Mesendoderm (in vitro differentiated cells): ENCODE measurements around the gene XXYLT1.
A peak's percentile ranks its signal among the peaks of the same experiment; 100 is the strongest.

Experiments used
- DNase-seq: peaks from one replicate; pipeline ENCODE4 v3.0.0; 2013
- H2AK5ac ChIP-seq: 2 replicates; pipeline ENCODE4 v1.6.1; 2013; ENCODE audit warnings: low read length, inconsistent platforms
- H2BK120ac ChIP-seq: 2 replicates; pipeline ENCODE4 v1.6.1; 2013; ENCODE audit warnings: low read depth, mild to moderate bottlenecking, low read length, moderate library complexity, mixed read lengths
- H2BK15ac ChIP-seq: replicated peaks from 2 replicates; pipeline ENCODE4 v1.6.1; 2013; ENCODE audit warnings: low read depth, mild to moderate bottlenecking, moderate library complexity
- H2BK5ac ChIP-seq: 2 replicates; pipeline ENCODE4 v1.6.1; 2013; ENCODE audit warnings: low read length, inconsistent platforms
- H3K18ac ChIP-seq: 2 replicates; pipeline ENCODE4 v1.6.1; 2013; ENCODE audit warnings: mild to moderate bottlenecking, low read length, mixed read lengths
- H3K23ac ChIP-seq: one replicate; pipeline ENCODE4 v1.6.1; 2013; ENCODE audit warnings: low read length
- H3K27ac ChIP-seq: 2 replicates; pipeline ENCODE4 v1.5.1; 2013; ENCODE audit warnings: low read depth, mild to moderate bottlenecking, inconsistent platforms, low read length, moderate library complexity
- H3K27me3 ChIP-seq: 2 replicates; pipeline ENCODE4 v1.6.1; 2013; ENCODE audit warnings: low read length, control low read depth, mild to moderate bottlenecking, inconsistent platforms; ENCODE audit not compliant: insufficient read depth, poor library complexity
- H3K36me3 ChIP-seq: 2 replicates; pipeline ENCODE4 v1.6.1; 2013; ENCODE audit warnings: low read length, inconsistent platforms; ENCODE audit not compliant: control insufficient read depth, insufficient read depth
- H3K4ac ChIP-seq: one replicate; pipeline ENCODE4 v1.6.1; 2013; ENCODE audit warnings: low read depth, mild to moderate bottlenecking, low read length, moderate library complexity
- H3K4me1 ChIP-seq: 2 replicates; pipeline ENCODE4 v1.6.1; 2013; ENCODE audit warnings: low read depth, low read length, inconsistent platforms; ENCODE audit not compliant: control insufficient read depth
- H3K4me2 ChIP-seq: 2 replicates; pipeline ENCODE4 v1.6.1; 2013; ENCODE audit warnings: low read length
- H3K4me3 ChIP-seq: 2 replicates; pipeline ENCODE4 v1.5.1; 2013; ENCODE audit warnings: mild to moderate bottlenecking, low read length
- H3K56ac ChIP-seq: one replicate; pipeline ENCODE4 v1.6.1; 2013; ENCODE audit warnings: low read length
- H3K79me1 ChIP-seq: 2 replicates; pipeline ENCODE4 v1.6.1; 2013; ENCODE audit warnings: low read length, inconsistent platforms
- H3K79me2 ChIP-seq: 2 replicates; pipeline ENCODE4 v1.6.1; 2013; ENCODE audit warnings: mild to moderate bottlenecking, low read length; ENCODE audit not compliant: control insufficient read depth, insufficient read depth
- H3K9ac ChIP-seq: 2 replicates; pipeline ENCODE4 v1.6.1; 2013; ENCODE audit warnings: low read length, inconsistent platforms
- H4K5ac ChIP-seq: one replicate; pipeline ENCODE4 v1.6.1; 2013; ENCODE audit warnings: low read length
- H4K8ac ChIP-seq: one replicate; pipeline ENCODE4 v1.6.1; 2013; ENCODE audit warnings: low read depth, mild to moderate bottlenecking, control low read depth, low read length, moderate library complexity
- WGBS: extraction: QIAGEN DNeasy Blood & Tissue Kit; methylation state at CpG from one replicate; pipeline ENCODE4 v1.1.7; 2013; ENCODE audit warnings: low lambda C conversion rate, missing lambda C conversion rate; ENCODE audit not compliant: insufficient coverage; ENCODE audit errors: extremely low coverage; 5-methylcytosine and 5-hydroxymethylcytosine counted together

Gene XXYLT1

DNA sequence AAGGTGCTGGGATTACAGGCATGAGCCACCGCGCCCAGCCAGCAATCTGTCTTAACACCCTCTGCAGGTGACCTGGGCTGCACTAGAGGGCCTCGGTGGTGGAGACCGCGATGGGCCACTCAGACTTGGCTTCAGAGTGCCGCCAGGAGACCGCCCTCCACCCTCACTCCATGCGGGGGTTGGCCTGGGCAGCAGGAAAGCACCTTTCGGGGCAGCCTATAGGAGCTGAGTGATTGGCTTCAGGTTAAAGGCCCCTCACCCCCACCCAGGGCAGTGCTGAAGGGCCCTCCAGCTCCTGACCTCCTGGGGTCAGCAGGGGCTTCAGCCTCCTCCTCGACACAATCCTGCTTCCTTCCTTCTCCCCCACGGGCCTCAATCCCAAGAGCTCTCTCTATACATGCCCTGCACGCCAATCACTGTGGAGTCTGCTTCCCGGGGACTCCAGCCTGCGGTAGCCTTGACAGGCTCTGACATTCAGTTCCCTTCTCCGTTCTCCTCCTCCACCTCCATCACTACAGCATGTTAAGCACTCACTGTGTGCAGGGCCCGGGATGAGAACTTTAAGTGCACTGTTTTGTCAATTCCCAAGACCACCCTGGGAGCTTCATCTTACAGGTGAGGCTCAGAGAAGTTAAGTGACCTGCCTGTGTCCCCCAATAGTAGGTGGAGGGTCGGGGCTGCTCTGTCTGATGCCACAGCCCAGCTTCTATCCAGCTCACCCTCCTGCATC, 225.3 kb downstream of the XXYLT1 start:
- Histone ChIP-seq H3K9ac (no peak overlapping the region), H3K79me1 (no peaks in the 10 kb centered on the region), H3K36me3 (no peaks in the 10 kb centered on the region), H2BK5ac (no peak overlapping the region), H3K79me2 (no peaks in the 10 kb centered on the region), H3K4ac (no peak overlapping the region), H3K18ac (no peak overlapping the region), H3K4me3 (no peak overlapping the region), H2BK120ac (no peak overlapping the region), H3K27ac (no peak overlapping the region), H3K4me1 (peaks cover 2% of the 10 kb centered on the region), H4K8ac (no peak overlapping the region), H3K23ac (no peak overlapping the region), H3K27me3 (no peaks in the 10 kb centered on the region), H4K5ac (no peak overlapping the region), H2BK15ac (no peak overlapping the region), H3K56ac (no peak overlapping the region), H3K4me2 (no peak overlapping the region), H2AK5ac (no peak overlapping the region)
- WGBS, result no CpG with 5 or more reads among the region's 17 CpGs
- DNase-seq, result no peak

DNA sequence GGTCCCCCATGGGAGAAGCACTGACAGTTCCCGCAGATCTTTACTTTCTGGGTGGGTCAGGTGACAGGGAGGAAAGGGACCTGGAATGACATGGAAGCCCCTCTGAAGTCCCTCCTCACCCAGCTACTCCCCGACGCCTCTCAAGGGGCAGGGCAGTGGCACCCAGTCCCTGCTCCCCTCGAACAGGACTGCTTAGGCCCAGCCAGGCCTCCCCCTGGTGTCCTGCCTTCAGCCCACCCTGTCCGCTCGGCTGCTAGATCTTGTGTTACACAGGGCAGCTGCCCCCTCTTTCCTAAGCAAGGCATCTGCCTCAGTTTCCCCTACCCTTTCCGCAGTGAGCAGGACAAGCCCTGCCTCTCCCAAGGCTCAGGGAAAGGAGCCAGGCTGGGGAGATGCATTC, 226.5 kb downstream of the XXYLT1 start:
- Histone ChIP-seq H3K79me1 (no peaks in the 10 kb centered on the region), H2BK120ac (no peak overlapping the region), H3K27me3 (no peaks in the 10 kb centered on the region), H3K4me1 (peaks cover 2% of the 10 kb centered on the region), H3K36me3 (no peaks in the 10 kb centered on the region), H2BK15ac (no peak overlapping the region), H3K4me2 (no peak overlapping the region), H4K5ac (no peak overlapping the region), H3K56ac (peak overlapping the region; percentile 31), H3K18ac (no peak overlapping the region), H3K23ac (no peak overlapping the region), H3K4ac (no peak overlapping the region), H3K9ac (no peak overlapping the region), H3K4me3 (no peak overlapping the region), H3K79me2 (no peaks in the 10 kb centered on the region), H3K27ac (no peak overlapping the region), H2AK5ac (no peak overlapping the region), H2BK5ac (no peak overlapping the region), H4K8ac (no peak overlapping the region)
- DNase-seq, result no peak
- WGBS, result no CpG with 5 or more reads among the region's 7 CpGs

DNA sequence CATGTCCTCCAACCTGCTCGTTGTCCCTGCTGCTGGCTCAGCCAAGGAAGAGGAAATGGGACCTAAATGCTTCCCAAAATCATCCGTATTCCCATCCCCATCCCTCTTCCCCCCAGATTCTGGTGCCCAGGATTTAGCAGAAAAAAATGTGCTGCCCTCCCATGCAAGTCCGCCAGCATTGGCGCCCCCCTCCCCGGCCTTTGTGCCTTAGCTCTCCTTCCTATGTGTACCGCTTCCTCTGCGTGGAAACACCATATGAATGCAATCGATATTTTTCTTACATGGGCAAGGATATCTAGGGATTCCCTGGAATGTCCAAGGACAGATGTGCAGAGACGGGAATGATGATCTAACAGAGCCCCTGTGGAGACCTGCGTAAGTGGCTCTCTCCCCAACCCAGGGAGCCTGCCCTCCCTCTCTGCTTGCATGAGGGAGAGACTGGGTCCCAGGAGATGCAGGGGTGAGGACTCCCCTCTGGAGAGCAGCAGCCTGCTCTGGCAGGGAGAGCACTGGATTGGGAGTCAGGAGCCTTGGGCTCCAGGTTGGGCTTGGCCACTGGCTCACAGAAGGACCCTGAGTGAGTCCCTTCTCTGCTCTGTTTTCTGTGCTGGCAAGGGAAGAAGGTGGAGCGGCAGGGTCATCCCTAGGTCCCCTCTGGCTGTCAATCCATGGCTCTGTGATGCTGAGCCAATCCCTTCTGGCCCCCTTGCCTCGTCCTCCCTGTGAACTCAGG, 227.2 kb downstream of the XXYLT1 start:
- no peak overlapping the region for H4K8ac ChIP-seq
- WGBS, result no CpG with 5 or more reads among the region's 12 CpGs
- no peaks in the 10 kb centered on the region for H3K27me3 ChIP-seq
- no peak overlapping the region for H4K5ac ChIP-seq
- H3K18ac ChIP-seq, result no peak overlapping the region
- peaks cover 2% of the 10 kb centered on the region for H3K4me1 ChIP-seq
- H3K23ac ChIP-seq, result no peak overlapping the region
- H3K4me2 ChIP-seq, result no peak overlapping the region
- H3K56ac ChIP-seq, result no peak overlapping the region
- no peaks in the 10 kb centered on the region for H3K79me1 ChIP-seq
- no peak overlapping the region for H2BK120ac ChIP-seq
- H2BK5ac ChIP-seq, result no peak overlapping the region
- no peak overlapping the region for H3K9ac ChIP-seq
- H3K4ac ChIP-seq, result no peak overlapping the region
- no peak overlapping the region for H3K27ac ChIP-seq
- H3K36me3 ChIP-seq, result no peaks in the 10 kb centered on the region
- H2BK15ac ChIP-seq, result no peak overlapping the region
- no peak overlapping the region for H2AK5ac ChIP-seq
- no peak overlapping the region for H3K4me3 ChIP-seq
- no peak for DNase-seq
- no peaks in the 10 kb centered on the region for H3K79me2 ChIP-seq

DNA sequence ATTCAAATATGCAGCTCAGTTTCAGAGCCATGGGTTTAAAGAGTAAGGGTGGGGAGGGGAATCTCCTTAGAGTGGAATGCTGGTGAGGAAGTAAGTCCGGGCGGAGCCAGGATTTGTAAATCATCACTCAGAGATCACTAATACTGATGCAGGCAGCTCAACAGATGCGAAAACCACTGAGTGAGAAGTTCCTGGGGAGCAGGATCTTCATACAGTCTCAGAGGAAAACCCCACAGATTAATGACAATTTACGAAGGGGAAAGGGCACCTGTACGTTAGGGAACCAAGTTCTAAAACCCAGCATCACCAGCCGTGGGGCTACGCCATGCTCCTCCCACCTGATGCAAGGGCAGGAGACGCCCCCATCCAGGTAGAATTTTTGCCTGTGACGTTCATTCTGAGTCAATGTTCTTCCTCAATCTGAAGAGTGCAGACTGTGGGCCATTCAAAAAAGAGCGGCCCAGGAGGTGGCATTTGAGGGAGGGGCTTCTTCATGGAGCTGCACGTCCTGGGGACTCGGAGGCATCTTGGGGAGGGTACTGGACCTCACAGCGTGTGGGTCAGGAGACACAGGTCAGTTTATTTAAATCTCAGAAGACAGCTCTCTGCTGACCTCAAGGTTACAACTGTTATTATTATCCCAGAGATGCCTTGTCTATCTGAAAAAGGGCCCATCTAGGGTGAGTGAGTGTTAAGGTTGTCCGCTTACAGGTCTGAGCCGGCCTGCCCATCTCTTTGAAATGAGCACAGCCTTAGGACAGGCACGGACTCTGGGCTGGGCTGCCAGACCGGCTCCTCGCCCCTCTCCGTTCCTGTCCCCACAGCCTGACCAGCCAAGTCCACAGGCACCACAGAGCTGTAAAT, 228.0 kb downstream of the XXYLT1 start:
- Histone ChIP-seq H3K56ac (peak overlapping the region; percentile 17), H2BK120ac (no peak overlapping the region), H3K36me3 (no peaks in the 10 kb centered on the region), H4K5ac (no peak overlapping the region), H2AK5ac (no peak overlapping the region), H3K79me2 (no peaks in the 10 kb centered on the region), H3K4me1 (peaks cover 2% of the 10 kb centered on the region), H3K4me2 (no peak overlapping the region), H2BK15ac (no peak overlapping the region), H3K23ac (no peak overlapping the region), H3K27ac (peak overlapping the region; percentile 56), H2BK5ac (no peak overlapping the region), H3K9ac (no peak overlapping the region), H4K8ac (no peak overlapping the region), H3K18ac (no peak overlapping the region), H3K79me1 (no peaks in the 10 kb centered on the region), H3K27me3 (no peaks in the 10 kb centered on the region), H3K4me3 (no peak overlapping the region), H3K4ac (no peak overlapping the region)
- DNase-seq, result peak; percentile 53
- WGBS, result no CpG with 5 or more reads among the region's 19 CpGs

DNA sequence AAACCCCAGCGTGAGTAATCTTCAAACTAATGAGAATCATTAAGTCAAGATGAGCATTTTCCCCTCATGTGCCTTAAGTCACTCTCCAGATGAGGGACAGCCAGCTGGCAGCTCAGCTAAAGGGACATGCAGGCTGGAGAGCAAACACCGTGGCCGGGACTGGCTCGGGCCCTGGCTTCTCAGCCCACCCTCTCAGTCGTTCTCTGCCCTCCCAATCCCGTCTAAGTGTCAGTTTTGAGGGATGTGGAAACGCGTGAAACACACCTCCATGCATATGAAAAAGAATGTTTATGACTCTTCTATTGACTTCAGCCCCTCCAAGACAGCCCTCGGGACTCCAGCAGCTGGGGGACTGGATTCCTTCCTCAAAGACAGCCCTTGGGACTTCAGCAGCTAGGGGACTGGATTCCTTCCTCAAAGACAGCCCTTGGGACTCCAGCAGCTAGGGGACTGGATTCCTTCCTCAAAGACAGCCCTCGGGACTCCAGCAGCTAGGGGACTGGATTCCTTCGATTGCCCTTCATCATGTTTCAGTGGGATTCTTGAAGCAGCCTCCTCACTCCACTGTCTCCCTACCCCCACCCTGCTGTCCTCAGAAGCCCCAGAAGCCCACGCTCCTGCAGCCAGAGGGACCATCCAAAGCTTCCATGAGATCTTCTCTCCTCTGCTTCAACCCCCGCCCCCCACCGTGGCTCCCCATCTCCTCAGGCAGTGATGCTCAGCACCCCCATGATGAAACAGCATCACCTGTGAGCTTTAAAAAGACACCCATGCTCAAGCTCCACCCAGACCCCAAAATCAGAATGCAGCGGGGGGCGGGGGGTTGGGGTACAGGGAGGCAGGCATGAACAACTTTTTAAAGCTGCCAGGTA, 228.9 kb downstream of the XXYLT1 start:
- peak; percentile 74 for DNase-seq
- WGBS, result no CpG with 5 or more reads among the region's 16 CpGs
- no peak overlapping the region for H2AK5ac ChIP-seq

More for the DNA sequence above, 228.9 kb downstream of the XXYLT1 start:
- Histone ChIP-seq H3K4ac (no peak overlapping the region), H3K27ac (peak overlapping the region; percentile 56), H3K56ac (peak overlapping the region; percentile 47), H3K4me2 (no peak overlapping the region), H3K79me2 (no peaks in the 10 kb centered on the region), H3K27me3 (no peaks in the 10 kb centered on the region), H2BK5ac (no peak overlapping the region), H3K23ac (no peak overlapping the region), H2BK120ac (no peak overlapping the region), H3K9ac (no peak overlapping the region), H3K18ac (no peak overlapping the region), H3K79me1 (no peaks in the 10 kb centered on the region), H3K36me3 (no peaks in the 10 kb centered on the region), H4K5ac (no peak overlapping the region), H2BK15ac (no peak overlapping the region), H3K4me3 (no peak overlapping the region), H3K4me1 (peaks cover 2% of the 10 kb centered on the region), H4K8ac (no peak overlapping the region)
